Spinal cord (tissue), 10 donors: ENCODE measurements around the gene VPS37C. TPM values are rescaled to one million over a fixed set of nuclear protein-coding genes. Genes with fewer than 3 reads are reported as not detected.
A peak's percentile ranks its signal among the peaks of the same experiment; 100 is the strongest.
"Not testable (repeated sequence)": the region's sequence is repeated elsewhere in the genome, so short reads cannot be mapped to it uniquely, and the experiment has no call there.

ENCODE experiments used
- DNase-seq, 6 donors: peaks; one replicate each; pipeline versions ENCODE4 v3.0.0 to v3.0.0-alpha.2; 2013 to 2015; ENCODE audit warnings: low spot score in 6 of 6, low read depth in 4 of 6
- H3K27ac ChIP-seq: one replicate; pipeline ENCODE4 v1.5.1; 2013; ENCODE audit warnings: low read depth, low read length, control low read depth
- H3K27me3 ChIP-seq: one replicate; pipeline ENCODE4 v1.6.1; 2013; ENCODE audit warnings: low read length; ENCODE audit not compliant: control insufficient read depth, insufficient read depth
- H3K36me3 ChIP-seq: one replicate; pipeline ENCODE4 v1.6.1; 2013; ENCODE audit warnings: low read length; ENCODE audit not compliant: control insufficient read depth, insufficient read depth
- H3K4me1 ChIP-seq: one replicate; pipeline ENCODE4 v1.6.1; 2013; ENCODE audit warnings: low read length; ENCODE audit not compliant: control insufficient read depth, insufficient read depth
- H3K4me3 ChIP-seq: one replicate; pipeline ENCODE4 v1.5.1; 2013; ENCODE audit warnings: low read depth, low read length, control low read depth
- H3K9me3 ChIP-seq: one replicate; pipeline ENCODE4 v1.6.1; 2013; ENCODE audit warnings: low read length; ENCODE audit not compliant: control insufficient read depth, insufficient read depth
- WGBS: methylation state at CpG from one replicate; pipeline ENCODE4 v1.1.5; 2013; ENCODE audit warnings: missing lambda C conversion rate; ENCODE audit not compliant: insufficient coverage; 5-methylcytosine and 5-hydroxymethylcytosine counted together
- polyA plus RNA-seq, 2 donors: library from polyadenylated mRNA; unstranded; fragments of 120-200 nt; gene quantifications; one replicate each; pipeline ENCODE4 v1.2.1, GENCODE V29; 2013; ENCODE audit not compliant: insufficient read length in 2 of 2
- total RNA-seq, 2 donors: library from RNA; depleted of rRNA in 1 of 2; stranded (reverse); fragments of 120-200 nt in 1 of 2; fragments of >200 nt in 1 of 2; gene quantifications; one replicate each; pipeline versions ENCODE4 v1.2.3 to v1.2.4, GENCODE V29; 2013 to 2014
- donor health status: healthy.

Gene VPS37C
- total and polyA plus RNA-seq, 4 donors, result 4.8 to 16.5 (median 12.7) TPM

GRCh38 chr11:61168042-61168688 lies 6.9 kb upstream of the VPS37C start:
- H3K4me3 ChIP-seq, result no peak overlapping the region

GRCh38 chr11:61166331-61166730 lies 5.1 kb upstream of the VPS37C start:
- H3K27me3 ChIP-seq, DNase-seq, H3K9me3 ChIP-seq, H3K4me3 ChIP-seq, H3K36me3 ChIP-seq, H3K4me1 ChIP-seq, H3K27ac ChIP-seq: not testable (repeated sequence)
- 94% methylated on average over 17 of the region's 31 CpGs for whole genome bisulfite sequencing

More at GRCh38 chr11:61168042-61168688, 6.9 kb upstream of the VPS37C start:
- H3K9me3 ChIP-seq, result no peaks in the 10 kb centered on the region
- H3K4me1 ChIP-seq, result no peaks in the 10 kb centered on the region
- no peaks in the 10 kb centered on the region for H3K36me3 ChIP-seq
- WGBS, result 94% methylated on average over 4 of the region's 9 CpGs
- H3K27ac ChIP-seq, result no peak overlapping the region
- DNase-seq, result no peak
- H3K27me3 ChIP-seq, result peaks cover 2% of the 10 kb centered on the region

GRCh38 chr11:61165785-61166184 lies 4.6 kb upstream of the VPS37C start:
- not testable (repeated sequence) for DNase-seq, H3K27ac ChIP-seq, H3K27me3 ChIP-seq, H3K4me1 ChIP-seq, H3K36me3 ChIP-seq, H3K4me3 ChIP-seq, H3K9me3 ChIP-seq
- WGBS, result no CpG with 5 or more reads among the region's 7 CpGs

GRCh38 chr11:61164606-61165424 lies 3.6 kb upstream of the VPS37C start:
- whole genome bisulfite sequencing, result 81% methylated on average over 9 of the region's 13 CpGs
- Histone ChIP-seq H3K4me3 (no peak overlapping the region), H3K27ac (no peak overlapping the region)

GRCh38 chr11:61163714-61164605 lies 2.7 kb upstream of the VPS37C start:
- WGBS, result 83% methylated on average over 9 of the region's 13 CpGs
- no peak for DNase-seq
- Histone ChIP-seq H3K4me3 (no peak overlapping the region), H3K27me3 (no peaks in the 10 kb centered on the region), H3K4me1 (peaks cover 9% of the 10 kb centered on the region), H3K27ac (no peak overlapping the region), H3K9me3 (no peaks in the 10 kb centered on the region), H3K36me3 (no peaks in the 10 kb centered on the region)

More at GRCh38 chr11:61164606-61165424, 3.6 kb upstream of the VPS37C start:
- Histone ChIP-seq H3K36me3 (no peaks in the 10 kb centered on the region), H3K9me3 (no peaks in the 10 kb centered on the region), H3K4me1 (peaks cover 9% of the 10 kb centered on the region), H3K27me3 (no peaks in the 10 kb centered on the region)
- DNase-seq, result no peak

- Histone ChIP-seq H3K9me3 (no peaks in the 10 kb centered on the region), H3K36me3 (no peaks in the 10 kb centered on the region), H3K27me3 (no peaks in the 10 kb centered on the region), H3K27ac (no peak overlapping the region), H3K4me1 (peaks cover 9% of the 10 kb centered on the region), H3K4me3 (no peak overlapping the region)
- WGBS, result 95% methylated on average over 4 of the region's 4 CpGs
- DNase-seq, result no peak
Measured at GRCh38 chr11:61163021-61163420, 1.8 kb upstream of the VPS37C start.

GRCh38 chr11:61162092-61162941 lies 1.1 kb upstream of the VPS37C start:
- Histone ChIP-seq H3K36me3 (no peaks in the 10 kb centered on the region), H3K4me1 (peaks cover 9% of the 10 kb centered on the region), H3K27me3 (no peaks in the 10 kb centered on the region), H3K4me3 (peak overlapping the region; percentile 75), H3K27ac (peak overlapping the region; percentile 65), H3K9me3 (no peaks in the 10 kb centered on the region)
- peak; percentile 35 to 92 (median 53) for DNase-seq
- 81% methylated on average over 4 of the region's 8 CpGs for WGBS

GRCh38 chr11:61160487-61161189 lies 588 bp downstream of the VPS37C start:
- Histone ChIP-seq H3K4me1 (peaks cover 9% of the 10 kb centered on the region), H3K9me3 (no peaks in the 10 kb centered on the region), H3K36me3 (no peaks in the 10 kb centered on the region), H3K27me3 (no peaks in the 10 kb centered on the region), H3K27ac (peak overlapping the region; percentile 65), H3K4me3 (peak overlapping the region; percentile 75)
- DNase-seq, result peak in 2 of 6 donors; percentile 9 to 27
- 29% methylated on average over 5 of the region's 25 CpGs for WGBS
